Measurements from ENCODE around the gene LTA.
"Not testable (repeated sequence)": the region's sequence is repeated elsewhere in the genome, so short reads cannot be mapped to it uniquely, and the experiment has no call there.

LTA gene

DNA sequence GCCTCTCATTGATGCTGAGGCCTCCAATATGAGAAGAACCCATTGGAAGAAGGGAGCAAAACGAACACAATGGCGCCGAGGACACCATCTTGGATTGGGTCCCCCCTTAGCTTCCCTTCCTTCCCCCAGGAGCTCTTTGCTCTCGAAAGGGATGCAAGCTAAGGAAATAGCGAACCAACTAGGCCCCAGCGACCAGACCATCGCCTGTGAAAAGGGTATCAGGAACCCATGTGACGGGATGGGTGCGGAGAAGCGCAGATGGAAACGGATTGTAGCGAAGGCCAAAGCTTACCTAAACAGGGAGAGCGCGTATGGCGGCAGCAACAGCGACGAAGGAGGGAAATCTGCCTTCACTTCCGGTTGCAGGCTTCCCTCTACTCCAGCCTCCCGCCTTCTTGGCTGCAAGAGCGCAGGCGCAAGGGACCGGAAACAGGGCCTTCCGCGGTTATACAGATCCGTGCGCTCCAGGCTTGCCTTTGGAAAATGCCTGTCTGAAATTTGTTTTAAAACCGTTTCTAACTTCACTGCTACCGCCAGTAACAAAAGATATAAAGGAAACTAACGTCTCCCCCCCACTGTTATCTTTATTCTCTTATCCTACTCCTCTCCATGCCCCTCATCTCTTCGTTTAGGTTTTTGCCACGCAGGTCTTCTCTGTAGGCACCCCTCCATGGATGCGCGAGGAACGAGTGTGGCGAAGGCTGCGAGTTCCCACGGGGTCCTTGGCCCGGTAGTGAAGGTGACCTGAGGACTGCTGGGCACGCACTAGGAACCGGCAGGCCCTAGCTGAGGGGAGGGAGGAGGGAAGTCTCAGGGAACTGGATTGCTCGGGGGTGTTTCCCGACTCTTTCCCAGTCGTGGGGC lies 30.2 kb upstream of the LTA start, which contains the start of gene DDX39B:
Gene DDX39B (minus strand): TSS at position 346 of the 864 bp plus-strand sequence. CDS start 1,471 bp downstream, outside the sequence.
- DNase-seq, result peak; percentile 94

GRCh38 chr6:31543639-31544038 lies 28.4 kb upstream of the LTA start:
- peak; percentile 43 for DNase-seq

GRCh38 chr6:31544676-31545075 lies 27.4 kb upstream of the LTA start:
- no peak for DNase-seq

GRCh38 chr6:31545291-31545690 lies 26.8 kb upstream of the LTA start:
- DNase-seq, result no peak

- DNase-seq, result peak; percentile 92
Observed at GRCh38 chr6:31546339-31546957, 25.6 kb upstream of the LTA start, which contains the start of gene ATP6V1G2. TSS of gene ATP6V1G2 (minus strand) at chr6:31546608. CDS start at chr6:31546559, 49 bp downstream.

DNA sequence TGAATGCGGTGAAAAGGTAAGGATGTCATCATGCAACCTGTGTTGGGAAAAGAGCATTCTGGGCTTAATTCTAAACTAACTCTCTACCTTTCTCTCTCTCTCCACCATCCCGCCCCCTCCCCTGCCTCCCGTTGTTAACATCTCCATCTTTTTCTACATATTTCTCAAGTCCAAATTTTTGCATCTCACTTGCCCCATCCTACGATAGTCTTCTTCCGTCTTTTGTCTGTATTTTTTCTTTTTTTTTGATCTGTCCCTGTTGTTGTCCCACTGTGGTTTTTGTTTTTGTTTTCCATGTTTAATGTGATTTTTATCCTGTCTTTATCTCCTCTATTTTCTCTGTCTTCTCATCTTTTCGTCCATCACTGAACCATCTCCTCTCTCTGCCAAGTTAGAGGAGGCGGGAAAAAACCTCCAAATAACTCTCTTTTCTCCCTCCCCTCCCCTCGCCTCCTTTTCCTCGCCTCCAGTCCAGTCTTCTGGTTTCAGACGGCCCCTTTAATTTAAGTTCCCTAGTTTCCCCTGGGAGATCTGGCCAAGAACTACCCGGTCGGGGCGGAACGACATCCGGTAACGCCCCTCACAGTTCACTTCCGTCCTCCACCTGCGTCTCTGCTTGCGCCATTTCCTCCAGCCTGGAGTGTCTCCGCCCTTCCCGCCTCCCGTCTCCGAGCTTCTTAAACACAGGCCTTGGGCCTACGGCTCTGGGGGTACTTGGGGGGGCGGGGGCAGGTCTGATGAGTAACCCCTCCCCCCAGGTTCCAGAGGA lies 24.9 kb upstream of the LTA start, which contains the start of gene NFKBIL1:
Gene NFKBIL1 (plus strand): TSS at position 651 of the 769 bp plus-strand sequence. CDS start 87 bp downstream, at position 738.
- DNase-seq, result peak; percentile 91

DNA sequence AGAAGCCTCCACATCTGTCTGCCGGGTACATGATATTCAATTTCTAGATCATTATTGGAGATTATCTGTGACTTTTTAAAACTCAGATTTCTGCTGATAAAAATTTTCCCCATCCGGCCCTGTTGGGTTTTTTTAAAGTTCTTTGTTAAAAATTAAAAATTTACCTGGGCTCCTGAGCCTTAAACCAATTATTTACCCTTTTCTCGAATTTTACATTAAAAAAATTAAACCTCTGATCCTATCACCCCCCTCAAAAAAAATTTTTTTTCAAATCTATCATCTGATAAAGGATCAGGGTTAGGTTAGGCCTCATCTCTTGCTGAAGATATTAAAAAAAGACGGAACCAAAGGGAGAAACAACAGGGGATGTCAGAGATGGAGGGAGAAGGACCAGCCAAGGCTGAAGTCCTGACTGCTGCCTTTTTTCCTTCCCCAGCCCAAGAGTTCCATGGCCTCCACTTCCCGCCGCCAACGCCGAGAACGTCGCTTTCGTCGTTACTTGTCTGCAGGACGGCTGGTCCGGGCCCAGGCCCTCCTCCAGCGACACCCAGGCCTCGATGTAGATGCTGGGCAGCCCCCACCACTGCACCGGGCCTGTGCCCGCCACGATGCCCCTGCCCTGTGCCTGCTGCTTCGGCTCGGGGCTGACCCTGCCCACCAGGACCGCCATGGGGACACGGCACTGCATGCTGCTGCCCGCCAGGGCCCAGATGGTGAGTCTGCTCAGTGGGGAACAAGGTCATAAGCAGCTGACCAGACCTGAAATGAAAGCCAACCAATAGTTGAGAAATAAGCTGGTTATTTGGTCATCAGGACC lies 24.2 kb upstream of the LTA start:
- no peak for DNase-seq

- DNase-seq, result no peak
Observed at GRCh38 chr6:31548544-31548873, 23.6 kb upstream of the LTA start.

DNA sequence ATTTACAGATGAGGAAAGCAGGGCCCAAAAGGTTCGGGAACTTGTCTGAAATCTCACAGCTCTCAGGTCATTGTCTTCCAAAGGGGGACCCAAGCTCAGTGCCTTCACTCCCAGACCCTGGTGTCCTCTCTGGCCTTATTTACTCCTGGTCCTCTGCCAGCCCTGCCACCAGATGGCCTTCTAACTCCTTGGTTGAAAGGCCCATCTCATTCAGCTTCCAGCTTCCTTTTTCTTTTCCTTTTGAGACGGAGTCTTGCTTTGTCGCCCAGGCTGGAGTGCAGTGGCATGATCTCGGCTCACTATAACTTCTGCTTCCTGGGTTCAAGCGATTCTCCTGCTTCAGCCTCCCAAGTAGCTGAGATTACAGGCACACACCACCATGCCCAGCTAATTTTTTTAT lies 20.7 kb upstream of the LTA start:
- not testable (repeated sequence) for DNase-seq

DNA sequence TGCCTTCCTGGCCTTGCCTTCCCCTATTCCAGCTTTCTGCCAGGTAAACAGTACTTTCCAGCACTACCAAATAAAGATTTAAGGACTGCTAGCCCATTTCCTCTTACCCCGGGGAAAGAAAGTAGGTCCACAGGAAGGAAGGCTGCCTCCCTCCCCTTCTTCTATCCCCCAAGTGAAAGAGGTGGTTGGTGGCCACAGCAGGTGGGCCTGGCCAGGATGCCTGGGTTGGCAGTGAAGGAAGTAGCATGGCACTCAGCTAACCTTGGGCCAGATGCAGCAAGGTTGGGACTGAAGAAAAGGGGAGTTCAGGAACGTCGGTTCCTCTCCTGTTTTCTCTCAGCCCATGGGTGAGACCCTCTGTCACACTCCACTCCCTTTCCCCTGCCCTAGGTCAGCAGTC lies 15.8 kb upstream of the LTA start:
- no peak for DNase-seq

GRCh38 chr6:31557443-31558317 lies 14.4 kb upstream of the LTA start:
- no peak for DNase-seq

DNA sequence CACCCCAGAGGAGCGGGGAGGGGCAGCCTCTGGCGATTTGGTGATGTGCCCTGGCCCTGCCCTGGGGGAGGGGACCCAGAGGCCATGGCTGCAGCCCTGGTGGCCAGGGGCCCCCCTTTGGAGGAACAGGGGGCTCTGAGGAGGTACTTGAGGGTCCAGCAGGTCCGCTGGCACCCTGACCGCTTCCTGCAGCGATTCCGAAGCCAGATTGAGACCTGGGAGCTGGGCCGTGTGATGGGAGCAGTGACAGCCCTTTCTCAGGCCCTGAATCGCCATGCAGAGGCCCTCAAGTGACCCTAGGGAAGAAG lies 13.8 kb upstream of the LTA start:
- DNase-seq, result no peak

- DNase-seq, result peak; percentile 77
Observed at GRCh38 chr6:31558631-31559500, 13.2 kb upstream of the LTA start.

DNA sequence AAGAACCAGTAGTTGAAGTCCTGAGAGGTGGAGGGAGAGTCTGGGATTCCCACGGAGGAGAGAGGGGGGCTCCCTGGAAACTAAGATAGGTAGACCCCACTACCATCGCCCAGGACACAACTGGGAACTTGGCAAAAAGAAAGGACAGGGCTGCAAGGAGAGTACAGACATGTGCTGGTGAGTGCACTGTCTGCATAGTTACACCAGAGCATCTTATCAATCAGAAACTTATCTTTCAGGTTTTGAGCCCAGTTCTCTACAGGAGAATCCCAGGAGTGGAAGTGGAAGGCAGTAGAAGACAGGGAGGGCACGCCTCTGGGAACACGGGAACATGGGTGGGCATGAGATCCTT lies 12.5 kb upstream of the LTA start:
- DNase-seq, result no peak

- DNase-seq, result peak; percentile 77
Observed at GRCh38 chr6:31559958-31560696, 12.0 kb upstream of the LTA start.

DNA sequence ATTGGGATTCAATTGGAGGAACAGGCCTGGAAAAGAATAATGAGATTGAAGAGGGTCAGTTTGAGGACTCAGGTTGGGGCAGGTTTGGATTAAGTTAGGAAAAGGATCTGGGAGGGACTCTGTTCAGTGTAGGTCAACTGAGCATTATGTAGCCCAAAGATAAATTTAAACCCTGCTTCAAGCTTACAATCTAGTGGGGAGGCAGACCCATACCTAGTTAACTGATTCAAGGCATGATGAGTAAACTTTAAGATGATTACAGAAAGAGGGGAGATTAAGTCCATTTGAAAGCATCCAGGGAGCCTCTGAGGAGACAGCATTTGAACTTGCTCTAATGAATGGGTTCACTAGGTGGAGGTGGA lies 11.4 kb upstream of the LTA start:
- no peak for DNase-seq

DNA sequence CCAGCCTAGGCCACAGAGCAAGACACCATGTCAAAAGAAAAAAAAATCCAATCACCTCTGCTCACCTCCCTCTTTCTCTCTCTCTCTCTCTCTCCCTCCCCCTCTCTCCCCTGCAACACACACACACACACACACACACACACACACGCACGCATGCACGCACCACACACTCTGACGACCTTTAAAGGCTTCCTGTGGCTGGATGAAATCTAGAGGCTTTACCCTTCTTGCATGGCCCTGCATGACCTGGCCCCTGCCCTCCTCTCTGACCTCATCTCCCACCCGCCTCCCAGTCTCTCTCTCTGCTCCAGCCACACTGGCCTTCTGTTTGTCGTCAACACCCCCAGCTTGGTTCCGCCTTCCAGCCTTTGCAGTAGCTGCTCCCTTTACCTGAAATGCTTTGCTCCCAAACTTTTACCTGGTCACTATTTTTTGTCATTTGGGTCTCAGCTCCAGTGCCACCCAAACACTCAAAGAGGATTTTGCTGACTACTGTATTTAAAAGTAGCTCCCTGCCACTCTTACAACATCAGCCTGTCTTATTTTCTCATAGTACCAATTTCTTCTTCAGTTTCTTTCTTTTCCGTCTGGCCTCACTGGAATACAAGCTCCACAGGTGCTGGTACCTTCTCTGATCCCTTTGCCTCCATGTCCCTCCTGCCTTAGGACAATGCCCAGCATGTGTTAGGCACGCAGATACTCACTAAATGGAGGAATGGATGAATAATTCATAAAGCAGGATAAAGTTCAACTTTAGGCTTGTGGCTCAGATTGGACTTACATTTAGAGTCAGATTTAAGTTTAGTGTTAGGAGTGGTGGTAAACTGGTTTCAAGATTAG lies 4.3 kb upstream of the LTA start:
- no peak for DNase-seq

DNA sequence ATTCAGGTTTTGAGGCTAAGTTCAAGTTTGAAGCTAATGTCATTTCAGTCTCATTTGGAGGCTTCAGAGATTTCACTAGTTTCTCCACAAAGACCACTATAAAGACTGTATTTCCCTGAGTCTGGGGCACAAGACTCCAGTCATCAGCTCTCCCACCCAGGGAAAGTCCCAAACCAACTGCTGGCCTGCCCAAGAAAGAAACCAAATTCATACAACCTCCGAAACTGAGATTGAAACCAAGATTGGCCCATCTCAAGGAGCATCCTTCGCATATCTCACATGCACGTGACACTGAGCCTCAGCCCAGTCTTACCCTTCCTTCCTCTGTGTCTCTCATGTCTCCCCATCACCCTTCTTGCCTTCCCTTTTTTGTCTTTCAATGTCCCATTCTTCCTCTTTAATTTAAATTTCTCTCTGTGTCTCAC lies 3.5 kb upstream of the LTA start:
- DNase-seq, result no peak
